Amniotic epithelial cell (primary cell): ENCODE data around the gene CAMSAP1.

ENCODE experiments used
- DNase-seq: peaks from one replicate; pipeline ENCODE4 v3.0.0-alpha.2; 2010; ENCODE audit warnings: low read depth

The CAMSAP1 gene

DNA sequence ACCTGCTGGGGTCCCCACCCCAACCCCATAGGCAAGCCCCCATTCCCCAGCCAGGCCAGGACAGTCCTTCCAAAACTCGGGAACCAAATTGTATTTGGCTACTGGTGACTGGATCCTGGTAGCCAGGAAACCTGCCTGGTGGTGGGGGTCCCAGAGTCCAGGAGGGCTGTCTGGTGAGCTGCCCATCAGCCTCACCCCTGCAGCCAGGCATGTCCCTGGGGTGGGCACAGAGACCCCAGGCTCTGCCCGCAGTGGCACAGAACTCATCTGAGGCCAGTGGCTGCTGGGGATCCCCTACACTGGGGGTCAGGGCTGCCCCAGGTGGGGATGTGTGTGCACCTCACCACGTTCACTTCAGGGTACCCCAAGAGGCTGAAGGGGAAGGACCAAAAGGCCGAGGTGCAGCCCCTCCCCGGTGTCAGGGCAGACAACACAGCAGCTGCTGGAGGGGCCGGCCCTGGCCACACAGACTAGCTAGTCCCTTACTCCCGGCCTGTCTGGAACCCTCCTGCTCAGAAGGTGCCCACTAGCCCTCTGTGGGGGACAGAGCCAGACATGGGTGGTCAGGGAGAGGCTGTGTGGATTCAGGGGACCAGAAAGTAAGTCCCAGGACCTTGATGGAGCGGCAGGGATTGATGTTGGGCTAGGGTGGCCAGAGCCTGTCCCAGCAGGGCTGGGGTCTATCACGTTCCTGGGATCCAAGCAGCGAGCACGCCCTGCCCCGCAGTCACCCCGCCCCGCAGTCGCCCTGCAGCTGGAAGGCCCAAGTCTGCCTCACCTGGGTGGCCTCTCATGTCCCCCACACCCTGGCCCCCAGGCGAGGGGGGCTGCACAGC is 113.9 kb downstream of the CAMSAP1 start:
- no peak for DNase-seq

DNA sequence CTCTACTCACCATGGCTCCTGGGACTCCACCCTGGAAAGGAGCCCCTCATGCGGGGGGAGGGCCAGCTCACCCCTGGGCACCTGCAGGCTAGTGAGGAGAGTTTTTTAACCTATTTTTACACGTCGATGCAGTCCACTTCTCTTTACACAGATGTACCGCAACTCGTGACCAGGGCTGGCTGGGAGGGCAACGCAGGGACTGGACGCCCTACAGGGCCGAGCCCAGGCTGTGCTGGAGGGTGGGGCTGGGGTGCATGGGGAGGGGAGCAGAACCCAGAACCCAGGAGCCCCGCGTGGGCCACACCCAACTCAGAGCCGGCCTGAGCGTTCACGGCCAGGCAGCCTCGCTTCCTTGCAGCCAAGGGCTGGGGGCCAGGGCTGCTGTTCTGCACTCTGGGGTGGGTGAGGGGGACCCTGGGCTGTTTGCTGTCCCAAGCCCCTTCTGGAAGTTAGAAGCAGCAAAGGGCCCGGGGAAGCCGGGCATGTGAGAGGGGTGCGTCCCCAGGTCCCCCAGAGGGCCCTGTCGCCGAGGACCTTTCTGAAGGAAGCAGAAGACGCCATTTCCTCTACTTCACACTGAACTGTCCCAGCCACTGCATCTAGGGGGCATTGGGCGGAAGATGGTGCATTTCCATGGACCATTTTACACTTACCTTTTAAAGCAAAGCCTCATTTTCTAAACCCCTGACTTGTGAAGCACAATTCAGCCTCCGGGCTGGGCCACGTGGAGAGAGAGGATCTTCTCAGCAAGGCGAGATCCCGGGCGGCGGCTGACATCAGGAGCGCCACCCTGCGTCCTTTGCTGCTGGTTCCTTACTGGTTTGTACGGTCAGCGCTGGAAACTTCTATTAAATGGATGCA is 114.8 kb downstream of the CAMSAP1 start:
- DNase-seq = no peak

- DNase-seq = no peak
Observed at GRCh38 chr9:135791431-135792267, 115.7 kb downstream of the CAMSAP1 start.

- DNase-seq = no peak
Observed at GRCh38 chr9:135790850-135791249, 116.5 kb downstream of the CAMSAP1 start.

DNA sequence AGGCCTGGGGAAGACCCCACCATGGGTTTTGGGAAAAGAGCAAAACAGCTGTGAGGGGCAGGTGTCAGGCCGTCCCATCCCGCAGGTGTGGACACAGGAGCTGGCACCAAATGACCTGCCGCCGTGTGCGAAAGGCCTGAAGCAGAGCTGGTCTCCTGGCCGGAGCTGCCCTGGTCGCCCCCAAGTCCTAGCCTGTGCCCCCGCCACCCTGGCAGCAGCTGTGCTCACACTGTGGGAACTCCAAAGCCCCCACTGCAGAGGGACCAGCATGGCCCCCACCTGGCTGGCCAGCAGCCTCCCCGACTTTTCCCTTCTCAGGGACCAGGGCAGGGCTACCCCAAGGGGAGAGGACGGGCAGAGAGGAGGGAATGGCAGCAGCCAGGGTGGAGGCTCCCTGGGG is 117.0 kb downstream of the CAMSAP1 start:
- no peak for DNase-seq

DNA sequence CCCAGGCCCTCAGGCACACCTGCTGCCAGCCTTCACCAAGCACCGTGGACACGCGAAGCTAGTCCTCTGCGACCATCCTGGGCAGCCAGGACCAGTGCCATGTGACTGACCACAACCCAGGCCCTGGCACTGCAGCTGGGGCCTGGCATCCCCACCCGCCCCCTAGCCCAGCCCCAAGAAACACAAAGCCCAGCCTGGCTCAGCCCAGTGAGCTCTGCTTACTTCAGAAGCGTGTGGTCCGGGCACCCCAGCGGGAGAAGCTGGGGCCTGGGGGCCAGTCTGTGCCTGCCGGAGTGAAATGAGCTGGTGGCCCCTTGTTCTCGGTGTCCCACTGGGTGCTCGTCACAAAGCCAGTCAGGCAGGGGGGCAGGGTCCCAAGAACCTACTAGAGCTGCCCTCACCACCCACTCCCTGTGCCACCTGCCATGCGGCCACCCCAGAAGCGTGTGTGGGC is 117.5 kb downstream of the CAMSAP1 start:
- no peak for DNase-seq

DNA sequence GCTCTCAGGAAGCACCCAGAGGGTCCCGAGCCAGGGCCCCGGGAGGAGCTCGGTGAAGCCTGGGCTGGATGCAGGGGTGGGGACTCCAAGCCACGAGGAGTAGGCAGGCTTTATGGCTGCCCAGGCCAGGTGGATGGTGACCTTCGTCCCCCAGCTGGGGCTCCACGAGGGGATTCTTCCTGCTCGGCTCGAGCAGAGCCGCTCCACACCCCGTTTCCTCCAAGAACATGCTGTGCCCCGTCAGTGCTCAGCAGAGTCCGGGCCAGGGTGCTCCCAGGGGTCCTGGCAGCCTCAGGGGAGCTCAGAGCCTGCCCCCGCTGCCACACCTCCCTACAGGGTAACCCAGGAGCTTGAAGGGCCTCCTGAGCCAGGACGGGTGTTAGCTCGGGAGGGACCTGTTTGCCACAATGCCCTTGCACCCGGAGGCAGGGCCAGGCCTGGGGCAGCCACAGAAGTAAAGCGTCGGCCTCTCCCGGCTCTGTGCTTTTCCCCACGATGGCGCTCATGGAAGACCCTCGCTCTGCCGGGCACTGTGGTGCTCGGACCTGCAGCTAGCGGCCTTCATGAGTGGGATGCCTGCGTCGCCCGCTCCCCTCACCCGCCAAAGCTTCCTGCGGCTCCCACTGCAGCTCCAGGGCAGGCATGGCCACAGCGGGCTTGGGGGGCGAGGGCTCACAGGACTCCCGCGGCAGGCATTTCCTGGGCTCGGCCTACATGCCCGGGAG is 118.6 kb downstream of the CAMSAP1 start:
- DNase-seq = no peak

GRCh38 chr9:135787776-135788575 is 119.4 kb downstream of the CAMSAP1 start:
- DNase-seq = no peak

DNA sequence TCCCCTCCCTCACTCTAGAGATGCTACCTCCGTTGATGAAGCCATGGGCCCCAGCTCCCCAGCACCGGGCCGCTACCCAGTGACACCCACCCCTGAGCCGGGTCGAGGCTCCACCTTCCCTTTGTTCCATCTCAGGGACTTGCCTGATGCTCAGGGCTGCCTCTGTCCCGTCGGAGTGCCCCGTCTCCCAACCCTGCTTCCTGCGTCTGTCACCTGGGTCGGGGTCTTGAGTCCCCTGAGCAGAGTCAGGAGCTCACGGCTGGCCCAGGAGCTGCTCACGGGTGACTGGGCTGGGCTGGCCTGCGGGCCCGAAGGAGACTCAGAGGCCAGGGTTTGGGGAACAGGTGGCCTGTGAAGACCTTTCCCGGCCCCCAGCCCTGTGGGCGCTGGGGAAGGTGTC is 120.0 kb downstream of the CAMSAP1 start:
- DNase-seq = no peak

- no peak for DNase-seq
Observed at GRCh38 chr9:135786146-135786690, 121.1 kb downstream of the CAMSAP1 start.

DNA sequence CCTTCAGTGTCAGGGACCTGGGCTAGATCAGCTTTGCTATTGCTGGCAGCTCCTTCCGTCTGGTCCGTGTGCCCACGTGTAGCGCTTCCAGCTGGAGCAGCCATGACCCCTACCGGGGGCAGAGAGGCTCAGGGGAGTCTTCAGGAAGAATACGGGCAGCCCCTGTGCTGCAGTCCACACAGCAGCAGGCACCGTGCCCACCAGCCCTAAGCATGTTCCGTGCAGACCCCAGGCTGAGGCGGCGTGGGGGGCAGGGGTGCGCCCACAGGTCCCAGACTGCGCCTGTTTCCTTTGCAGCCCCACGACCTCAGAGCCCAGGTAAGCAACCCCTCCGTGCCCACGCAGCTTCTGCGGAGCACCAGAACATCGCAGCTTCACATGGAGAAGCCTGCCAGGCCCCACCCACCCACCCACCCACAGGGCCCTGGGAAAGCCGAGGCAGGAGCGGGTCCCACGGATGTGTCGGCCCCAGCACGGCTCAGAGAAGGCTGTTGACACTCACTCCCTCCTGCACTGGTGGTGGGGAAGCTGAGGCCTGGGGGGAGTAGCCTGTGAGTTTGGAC is 122.3 kb downstream of the CAMSAP1 start:
- no peak for DNase-seq

- DNase-seq = no peak
Observed at GRCh38 chr9:135783540-135784245, 123.7 kb downstream of the CAMSAP1 start.

- no peak for DNase-seq
Observed at GRCh38 chr9:135782946-135783345, 124.4 kb downstream of the CAMSAP1 start.

GRCh38 chr9:135780626-135781025 is 126.7 kb downstream of the CAMSAP1 start:
- DNase-seq = no peak

DNA sequence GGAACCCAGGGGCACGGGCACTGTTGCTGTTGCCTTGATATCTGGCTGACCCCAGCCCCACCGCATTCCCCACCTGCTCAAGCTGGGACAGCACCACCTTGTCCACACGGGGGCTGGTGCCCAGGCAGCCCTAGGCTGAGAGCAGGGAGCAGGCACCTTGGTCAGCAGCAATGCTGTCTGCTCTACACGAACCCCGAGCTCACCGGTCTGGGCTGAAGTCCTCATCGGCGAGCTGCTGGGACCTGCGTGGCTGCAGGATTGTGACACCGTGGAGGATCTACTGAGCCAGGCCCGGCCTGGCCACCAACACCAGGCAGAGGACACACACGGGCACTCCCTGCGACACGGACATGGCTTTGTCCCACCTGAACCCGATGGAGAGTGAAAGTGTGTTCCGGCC is 127.3 kb downstream of the CAMSAP1 start:
- no peak for DNase-seq

GRCh38 chr9:135779571-135779970 is 127.8 kb downstream of the CAMSAP1 start:
- DNase-seq = no peak

- no peak for DNase-seq
Observed at GRCh38 chr9:135778421-135778820, 128.9 kb downstream of the CAMSAP1 start.

DNA sequence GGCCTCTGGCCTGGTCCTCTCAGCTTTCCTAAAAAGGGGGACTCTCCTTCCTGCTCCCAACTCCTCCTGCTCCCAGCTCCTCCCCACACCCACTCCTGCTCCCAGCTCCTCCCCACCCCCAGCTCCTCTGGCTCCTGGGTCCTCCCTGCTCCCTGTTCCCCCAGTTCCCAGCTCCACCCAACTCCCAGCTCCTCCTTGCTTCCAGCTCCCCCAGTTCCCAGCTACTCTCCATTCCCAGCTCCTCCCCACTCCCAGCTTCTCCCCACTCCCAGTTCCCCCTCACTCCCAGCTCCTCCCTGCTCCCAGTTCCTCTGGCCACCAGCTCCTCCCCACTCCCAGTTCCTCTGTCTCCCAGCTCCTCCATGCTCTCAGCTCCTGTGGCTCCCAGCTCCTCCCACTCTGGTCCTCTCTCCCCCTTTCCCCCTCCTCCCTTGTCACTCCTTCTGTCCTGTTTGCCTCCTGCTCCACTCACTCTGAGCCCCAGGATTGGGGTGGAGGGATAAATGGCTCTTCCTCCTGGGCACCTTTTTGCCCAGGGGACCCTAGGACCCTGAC is 129.6 kb downstream of the CAMSAP1 start:
- no peak for DNase-seq
